SKM-1 treated with dmso at 0.1 percent for 144 hours (cell line): Measurements from ENCODE around the gene ASB3.
"Not testable (repeated sequence)": the region's sequence is repeated elsewhere in the genome, so short reads cannot be mapped to it uniquely, and the experiment has no call there.

Experiments used
- DNase-seq: peaks from one replicate; lab custom pipeline; 2025; ENCODE audit not compliant: unreplicated experiment; lab: John Stamatoyannopoulos, UW

The ASB3 gene

GRCh38 chr2:53786705-53787613, at the start of gene ASB3, which contains the start of gene ERLEC1:
Gene ASB3 (minus strand): TSS chr2:53786953. CDS start chr2:53765572, 21,381 bp downstream.
Gene ERLEC1 (plus strand): TSS chr2:53787044. CDS start chr2:53787211, 167 bp downstream.
- DNase-seq: peak; percentile 83

GRCh38 chr2:53829980-53830290, 43.2 kb upstream of the ASB3 start:
- DNase-seq: not testable (repeated sequence)

GRCh38 chr2:53829273-53829979, 42.7 kb upstream of the ASB3 start:
- no peak for DNase-seq

- DNase-seq: no peak
Measured at GRCh38 chr2:53828331-53828730, 41.6 kb upstream of the ASB3 start.

- no peak for DNase-seq
Measured at GRCh38 chr2:53827398-53828175, 40.8 kb upstream of the ASB3 start.

- DNase-seq: no peak
Measured at GRCh38 chr2:53826587-53827397, 40.0 kb upstream of the ASB3 start.

GRCh38 chr2:53826030-53826410, 39.3 kb upstream of the ASB3 start:
- DNase-seq: no peak

- DNase-seq: not testable (repeated sequence)
Measured at GRCh38 chr2:53823639-53824038, 36.9 kb upstream of the ASB3 start.

- DNase-seq: no peak
Measured at GRCh38 chr2:53821810-53822209, 35.1 kb upstream of the ASB3 start.

GRCh38 chr2:53820711-53821110, 34.0 kb upstream of the ASB3 start:
- no peak for DNase-seq

GRCh38 chr2:53820048-53820447, 33.3 kb upstream of the ASB3 start:
- no peak for DNase-seq

GRCh38 chr2:53819634-53820033, 32.9 kb upstream of the ASB3 start:
- DNase-seq: no peak

- no peak for DNase-seq
Measured at GRCh38 chr2:53818854-53819435, 32.2 kb upstream of the ASB3 start.

GRCh38 chr2:53813151-53813550, 26.4 kb upstream of the ASB3 start:
- DNase-seq: no peak

GRCh38 chr2:53811601-53812000, 24.8 kb upstream of the ASB3 start:
- no peak for DNase-seq

GRCh38 chr2:53802617-53803151, 15.9 kb upstream of the ASB3 start:
- no peak for DNase-seq

GRCh38 chr2:53801547-53801946, 14.8 kb upstream of the ASB3 start:
- no peak for DNase-seq

GRCh38 chr2:53793821-53794220, 7.1 kb upstream of the ASB3 start:
- no peak for DNase-seq

GRCh38 chr2:53793261-53793660, 6.5 kb upstream of the ASB3 start:
- no peak for DNase-seq
